ENCODE data around the gene OR4D11.
"Not testable (repeated sequence)": the region's sequence is repeated elsewhere in the genome, so short reads cannot be mapped to it uniquely, and the experiment has no call there.

- not testable (repeated sequence) for TF ChIP-seq CTCF (IDR thresholded peaks at IDR 0.05); EZH2 (IDR thresholded peaks at IDR 0.05; ENCODE audit: borderline replicate concordance, insufficient read depth, low read depth, low read length, poor library complexity, severe bottlenecking)
Measured at GRCh38 chr11:59547605-59548308, 44.4 kb downstream of the OR4D11 start.
